Vagina (tissue), 2 donors: ENCODE data around the gene RGS3. TPM values are rescaled to one million over a fixed set of nuclear protein-coding genes. Genes with fewer than 3 reads are reported as not detected.

Experiments
- DNase-seq, 2 donors: peaks; one replicate each; pipeline ENCODE4 v3.0.0-alpha.2; 2017; ENCODE audit errors: extremely low spot score in 2 of 2
- H3K27ac ChIP-seq: fragments of 200-600 bp; sonication (generic); one replicate; pipeline ENCODE4 v1.5.1; 2019
- H3K27me3 ChIP-seq: fragments of 200-600 bp; sonication (generic); one replicate; pipeline ENCODE4 v1.5.1; 2019
- H3K36me3 ChIP-seq, 2 donors: fragments of 200-600 bp; sonication (generic); one replicate each; pipeline ENCODE4 v1.5.1; 2017 to 2019
- H3K4me1 ChIP-seq: fragments of 200-600 bp; sonication (generic); one replicate; pipeline ENCODE4 v1.5.1; 2019
- H3K4me3 ChIP-seq, 2 donors: fragments of 200-600 bp; sonication (generic); 1 replicate in 1 of 2; 2 replicates in 1 of 2; pipeline ENCODE4 v1.5.1; 2016 to 2019
- H3K9me3 ChIP-seq: fragments of 200-600 bp; sonication (generic); one replicate; pipeline ENCODE4 v1.5.1; 2019
- CTCF ChIP-seq, 3 experiments: fragments of 450-650 bp in 2 of 3; fragments of 200-600 bp in 1 of 3; sonication (generic) in 1 of 3; IDR thresholded peaks; one replicate each; pipeline ENCODE4 v1.5.1; 2017 to 2019; ENCODE audit warnings: antibody characterized with exemption in 3 of 3, mild to moderate bottlenecking in 2 of 3, moderate library complexity in 2 of 3
- POLR2A ChIP-seq, 2 donors: fragments of 450-650 bp; IDR thresholded peaks; one replicate each; pipeline ENCODE4 v1.6.1; 2017; ENCODE audit warnings: antibody characterized with exemption in 2 of 2, mild to moderate bottlenecking in 2 of 2, moderate library complexity in 2 of 2
- POLR2AphosphoS5 ChIP-seq, 2 donors: sonication (generic); formaldehyde crosslinking; IDR thresholded peaks; one replicate each; pipeline ENCODE4 v1.9.0; 2017; ENCODE audit warnings: antibody characterized with exemption in 2 of 2, mild to moderate bottlenecking in 2 of 2, low read depth in 1 of 2; ENCODE audit not compliant: insufficient read depth in 1 of 2
- intact Hi-C: fragments of 100-400 bp; cut with DNase I; formaldehyde crosslinking; loops from one replicate; pipeline ENCODE4 v1.15.1; 2023
- total RNA-seq: library from RNA; depleted of rRNA; stranded (reverse); fragments of >200 nt; gene quantifications from one replicate; pipeline ENCODE4 v1.2.3, GENCODE V29; 2016

The RGS3 gene
- total RNA-seq, 1 donor from 2014 or later, result 27.0 TPM

GRCh38 chr9:113511047-113511521, 47.6 kb downstream of the RGS3 start:
- Histone ChIP-seq H3K9me3 (no peaks in the 10 kb centered on the region), H3K4me1 (no peaks in the 10 kb centered on the region), H3K27ac (no peak overlapping the region), H3K4me3 (no peak overlapping the region), H3K36me3 (no peaks in the 10 kb centered on the region), H3K27me3 (no peaks in the 10 kb centered on the region)
- TF ChIP-seq CTCF (IDR thresholded peaks at IDR 0.05), result no peak
- no peak for TF ChIP-seq POLR2A (IDR thresholded peaks at IDR 0.05)
- TF ChIP-seq POLR2AphosphoS5 (IDR thresholded peaks at IDR 0.05; ENCODE audit: insufficient read depth in 1 of 2, low read depth in 1 of 2), result no peak
- DNase-seq, result no peak
- intact Hi-C loops, result no loop called here

- DNase-seq, result no peak
- TF ChIP-seq POLR2AphosphoS5 (IDR thresholded peaks at IDR 0.05; ENCODE audit: insufficient read depth in 1 of 2, low read depth in 1 of 2) (no peak), CTCF (IDR thresholded peaks at IDR 0.05) (no peak), POLR2A (IDR thresholded peaks at IDR 0.05) (no peak)
- no peaks in the 10 kb centered on the region for H3K4me1 ChIP-seq
- no peak overlapping the region for H3K4me3 ChIP-seq
- intact Hi-C loops, result no loop called here
- no peaks in the 10 kb centered on the region for H3K27me3 ChIP-seq
- H3K9me3 ChIP-seq, result no peaks in the 10 kb centered on the region
- H3K27ac ChIP-seq, result no peak overlapping the region
- no peaks in the 10 kb centered on the region for H3K36me3 ChIP-seq
These were observed 48.6 kb downstream of the RGS3 start for GRCh38 chr9:113511856-113512761.

- TF ChIP-seq POLR2A (IDR thresholded peaks at IDR 0.05), result no peak
- TF ChIP-seq CTCF (IDR thresholded peaks at IDR 0.05), result no peak
- TF ChIP-seq POLR2AphosphoS5 (IDR thresholded peaks at IDR 0.05; ENCODE audit: insufficient read depth in 1 of 2, low read depth in 1 of 2), result no peak
- no peaks in the 10 kb centered on the region for H3K9me3 ChIP-seq
- H3K27me3 ChIP-seq, result no peaks in the 10 kb centered on the region
- intact Hi-C loops, result no loop called here
- no peak overlapping the region for H3K4me3 ChIP-seq
- no peak overlapping the region for H3K27ac ChIP-seq
- no peaks in the 10 kb centered on the region for H3K36me3 ChIP-seq
- no peaks in the 10 kb centered on the region for H3K4me1 ChIP-seq
- DNase-seq, result no peak
These were observed 49.6 kb downstream of the RGS3 start for GRCh38 chr9:113513111-113513510.

GRCh38 chr9:113513536-113513935, 50.0 kb downstream of the RGS3 start:
- Histone ChIP-seq H3K4me3 (no peak overlapping the region), H3K27ac (no peak overlapping the region), H3K4me1 (no peaks in the 10 kb centered on the region), H3K9me3 (no peaks in the 10 kb centered on the region), H3K36me3 (no peaks in the 10 kb centered on the region), H3K27me3 (no peaks in the 10 kb centered on the region)
- no peak for TF ChIP-seq CTCF (IDR thresholded peaks at IDR 0.05)
- no peak for TF ChIP-seq POLR2A (IDR thresholded peaks at IDR 0.05)
- TF ChIP-seq POLR2AphosphoS5 (IDR thresholded peaks at IDR 0.05; ENCODE audit: insufficient read depth in 1 of 2, low read depth in 1 of 2), result no peak
- DNase-seq, result no peak
- intact Hi-C loops, result no loop called here

GRCh38 chr9:113514061-113514460, 50.5 kb downstream of the RGS3 start:
- Histone ChIP-seq H3K4me3 (no peak overlapping the region), H3K9me3 (no peaks in the 10 kb centered on the region), H3K27me3 (no peaks in the 10 kb centered on the region), H3K27ac (no peak overlapping the region), H3K4me1 (no peaks in the 10 kb centered on the region), H3K36me3 (no peaks in the 10 kb centered on the region)
- intact Hi-C loops, result no loop called here
- TF ChIP-seq POLR2A (IDR thresholded peaks at IDR 0.05) (no peak), CTCF (IDR thresholded peaks at IDR 0.05) (no peak), POLR2AphosphoS5 (IDR thresholded peaks at IDR 0.05; ENCODE audit: insufficient read depth in 1 of 2, low read depth in 1 of 2) (no peak)
- DNase-seq, result no peak
